GM18505 (cell line): Measurements from ENCODE around the gene GNPAT.

ENCODE experiments used
- ATAC-seq: cut with Tn5 transposase; IDR thresholded peaks from one replicate; pipeline ENCODE4 v1.9.1; 2021; ENCODE audit not compliant: unreplicated experiment
- POLR2A ChIP-seq: IDR thresholded peaks from 4 replicates; pipeline ENCODE4 v1.6.1; 2011; ENCODE audit warnings: borderline replicate concordance; ENCODE audit not compliant: insufficient read depth, insufficient read length; ENCODE audit errors: extremely low read depth

Gene GNPAT

DNA sequence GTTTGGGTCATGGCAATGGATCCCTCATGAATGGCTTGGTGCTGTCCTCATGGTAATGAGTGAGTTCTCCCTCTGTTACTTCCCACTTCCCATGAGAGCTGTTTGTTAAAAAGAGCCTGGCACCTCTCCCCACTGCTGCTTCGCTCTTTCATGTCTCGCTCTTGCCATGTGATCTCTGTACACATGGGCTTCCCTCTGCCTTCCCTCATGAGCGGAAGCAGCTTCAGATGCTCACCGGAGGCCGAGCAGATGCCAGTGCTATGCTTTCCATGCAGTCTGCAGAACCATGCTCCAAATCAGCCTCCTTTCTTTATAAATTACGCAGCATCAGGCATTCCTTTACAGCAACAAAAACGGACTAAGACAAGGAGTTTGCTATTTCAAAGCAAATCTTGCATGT, 14.9 kb upstream of the GNPAT start:
- TF ChIP-seq POLR2A = no peak
- no peak for ATAC-seq

DNA sequence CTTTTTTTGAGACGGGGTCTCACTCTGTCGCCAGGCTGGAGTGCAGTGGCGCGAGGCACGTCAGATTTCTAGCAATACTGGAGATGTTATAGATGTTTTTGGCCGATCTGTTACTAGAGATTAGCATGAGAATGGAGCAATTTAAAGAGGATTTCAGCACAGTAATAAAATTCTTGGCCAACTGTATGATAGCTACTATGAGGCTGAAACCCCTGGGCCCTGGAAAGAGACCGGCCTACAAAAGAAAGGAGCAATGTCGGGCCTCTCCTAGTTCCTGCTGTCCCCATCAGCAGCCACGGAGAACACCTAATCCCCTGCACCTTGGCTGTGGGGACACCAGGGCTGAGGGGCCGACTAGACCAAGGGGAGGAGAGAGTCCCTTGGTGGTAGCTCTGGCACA, 9.5 kb upstream of the GNPAT start:
- no peak for TF ChIP-seq POLR2A
- ATAC-seq = no peak

GRCh38 chr1:231232870-231233734, 7.9 kb upstream of the GNPAT start:
- no peak for ATAC-seq
- TF ChIP-seq POLR2A = no peak

GRCh38 chr1:231233735-231234417, 7.1 kb upstream of the GNPAT start:
- ATAC-seq = no peak
- no peak for TF ChIP-seq POLR2A

- TF ChIP-seq POLR2A = no peak
- no peak for ATAC-seq
Observed at GRCh38 chr1:231234506-231234905, 6.5 kb upstream of the GNPAT start.

DNA sequence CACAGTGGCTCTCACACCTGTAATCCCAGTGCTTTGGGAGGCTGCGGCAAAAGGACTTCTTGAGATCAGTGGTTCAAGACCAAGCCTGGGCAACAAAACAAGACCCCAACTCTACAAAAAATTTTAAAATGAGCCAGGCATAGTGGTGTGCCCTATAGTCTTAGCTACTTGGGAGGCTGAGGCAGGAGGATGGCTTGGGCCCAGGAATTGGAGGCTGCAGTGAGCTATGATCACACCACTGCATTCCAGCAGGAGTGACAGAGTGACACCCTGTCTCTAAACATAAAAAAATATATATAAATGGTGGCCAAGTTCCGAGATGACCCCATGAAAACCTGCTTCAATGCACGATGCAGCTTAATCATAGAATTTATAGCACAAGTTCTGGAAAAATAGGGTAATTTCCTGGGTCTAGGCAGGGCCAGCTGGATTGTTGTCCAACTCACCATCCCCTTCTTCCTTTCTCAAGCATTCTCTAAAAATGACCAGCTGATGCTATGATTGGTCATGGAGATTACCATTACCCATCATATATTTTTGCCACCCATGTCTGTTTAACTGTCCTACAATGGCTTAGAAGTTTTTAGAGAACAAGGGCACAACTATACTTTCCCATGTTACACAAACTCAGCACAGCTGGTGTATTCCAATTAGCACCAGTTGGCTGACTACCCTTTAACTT, 5.3 kb upstream of the GNPAT start:
- TF ChIP-seq POLR2A = no peak
- ATAC-seq = no peak

DNA sequence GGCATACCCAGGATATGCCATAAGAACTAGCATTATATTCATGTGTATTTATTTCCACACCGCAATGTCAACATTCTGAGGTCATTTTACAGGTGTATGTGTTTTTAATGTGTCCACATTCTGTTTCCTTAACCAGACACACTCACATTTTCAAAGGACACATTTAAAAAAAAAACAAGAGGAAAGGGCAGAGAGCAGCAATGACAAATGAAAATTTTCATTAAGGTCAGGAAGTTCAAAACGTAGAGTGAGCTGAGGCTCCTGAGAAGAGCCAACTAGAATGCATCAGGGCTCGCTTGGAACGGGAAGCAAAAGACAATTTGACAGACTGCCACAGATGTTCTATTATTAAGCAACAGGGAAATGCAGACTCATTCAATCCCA, 4.8 kb upstream of the GNPAT start:
- no peak for ATAC-seq
- no peak for TF ChIP-seq POLR2A

DNA sequence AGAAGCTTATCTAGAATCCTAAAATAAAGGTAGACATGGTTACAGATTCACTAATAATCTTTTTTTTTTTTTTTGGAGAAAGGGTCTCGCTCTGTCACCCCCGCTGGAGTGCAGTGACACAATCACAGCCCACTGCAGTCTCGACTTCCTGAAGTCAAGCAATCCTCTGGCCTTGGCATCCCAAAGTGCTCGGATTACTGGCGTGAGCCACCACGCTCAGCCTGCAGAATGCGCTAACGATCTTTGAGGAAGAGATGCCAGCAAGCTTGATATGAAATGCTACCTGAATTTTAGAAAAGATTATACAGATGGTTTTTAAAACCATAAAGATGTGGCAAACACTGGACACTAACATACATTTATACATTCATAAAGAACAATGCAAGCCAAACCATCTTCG, 4.1 kb upstream of the GNPAT start:
- TF ChIP-seq POLR2A = no peak
- no peak for ATAC-seq

GRCh38 chr1:231238298-231238697, 2.7 kb upstream of the GNPAT start:
- no peak for ATAC-seq
- TF ChIP-seq POLR2A = no peak

DNA sequence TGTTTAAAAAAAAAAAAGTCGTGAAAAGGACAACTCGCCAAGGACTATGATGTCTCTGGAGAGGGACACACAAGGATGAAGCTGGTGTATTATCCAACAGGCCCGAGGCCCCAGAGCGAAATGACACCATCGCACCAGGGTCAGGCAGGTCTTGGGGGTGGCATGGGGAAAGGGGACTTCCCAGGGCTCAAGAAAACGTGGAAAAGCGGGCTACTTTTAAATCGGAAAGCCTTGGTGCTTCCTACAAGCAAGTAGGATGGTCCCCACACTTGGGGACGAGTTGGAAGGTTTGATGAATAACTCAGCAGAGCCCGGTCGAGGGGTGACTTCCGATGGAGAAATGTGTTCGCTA, 505 bp upstream of the GNPAT start:
- TF ChIP-seq POLR2A = no peak
- peak; percentile 15 for ATAC-seq

GRCh38 chr1:231241750-231242149, 738 bp downstream of the GNPAT start:
- ATAC-seq = no peak
- no peak for TF ChIP-seq POLR2A

- no peak for TF ChIP-seq POLR2A
- ATAC-seq = no peak
Observed at GRCh38 chr1:231242516-231243198, 1.6 kb downstream of the GNPAT start.

GRCh38 chr1:231248778-231249177, 7.8 kb downstream of the GNPAT start:
- TF ChIP-seq POLR2A = no peak
- no peak for ATAC-seq
